ENCODE data around the gene SLC16A5. TPM values are rescaled to one million over a fixed set of nuclear protein-coding genes. Genes with fewer than 3 reads are reported as not detected.
A peak's percentile ranks its signal among the peaks of the same experiment; 100 is the strongest.
"Not testable (repeated sequence)": the region's sequence is repeated elsewhere in the genome, so short reads cannot be mapped to it uniquely, and the experiment has no call there.

The SLC16A5 gene
- total RNA-seq, 1 experiment from 2014 or later, result 17.1 TPM

DNA sequence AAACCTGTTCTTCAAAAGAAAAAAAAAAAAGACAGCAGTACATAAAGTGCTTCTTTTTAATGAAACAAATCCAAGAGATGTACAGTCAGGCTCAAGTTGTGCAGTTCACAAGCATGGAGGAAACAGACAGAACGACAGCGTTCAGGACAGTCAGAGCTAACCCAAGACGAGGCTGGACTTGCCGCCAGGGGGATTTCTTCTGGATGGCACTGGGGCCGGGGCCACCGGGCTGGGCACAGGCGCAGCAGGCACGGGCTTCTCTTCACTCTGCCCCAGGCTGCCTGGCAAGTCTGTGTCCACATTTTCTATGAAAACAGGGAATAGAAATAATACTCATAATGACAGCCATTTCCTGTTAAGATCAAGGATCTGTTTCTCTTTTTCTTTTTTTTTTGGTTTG, 48.2 kb downstream of the SLC16A5 start:
- Histone ChIP-seq H2BK20ac (ENCODE audit: low read depth, low read length, poor library complexity, severe bottlenecking) (no peak overlapping the region), H3K27me3 (ENCODE audit: insufficient read depth, low read length) (no peaks in the 10 kb centered on the region), H2BK15ac (ENCODE audit: low read depth, low read length) (no peak overlapping the region), H4K5ac (ENCODE audit: insufficient read length, low read depth, low read length) (no peak overlapping the region), H3K79me1 (ENCODE audit: insufficient read depth, low read depth, low read length, poor library complexity, severe bottlenecking) (peaks cover 5% of the 10 kb centered on the region), H3K4me2 (ENCODE audit: insufficient read depth, insufficient read length, low read length) (no peak overlapping the region), H4K8ac (replicated peaks; ENCODE audit: insufficient read length, low read depth, low read length) (no peak overlapping the region), H2BK12ac (ENCODE audit: insufficient read length, low read depth, low read length) (no peak overlapping the region), H3K79me2 (ENCODE audit: insufficient read depth, low read length) (no peaks in the 10 kb centered on the region), H3K9ac (ENCODE audit: extremely low read depth, insufficient read length, low read length) (no peak overlapping the region), H3T11ph (ENCODE audit: low read length) (no peak overlapping the region), H3K23me2 (ENCODE audit: insufficient read length, low read depth, low read length, poor library complexity, severe bottlenecking) (peaks cover 3% of the 10 kb centered on the region), H4K91ac (ENCODE audit: insufficient read length, low read depth, low read length) (no peak overlapping the region), H3K14ac (ENCODE audit: insufficient read depth, low read length) (no peak overlapping the region), H3K18ac (ENCODE audit: insufficient read length, low read depth, low read length) (no peak overlapping the region), H3K9me3 (ENCODE audit: control insufficient read depth, low read depth, low read length) (no peaks in the 10 kb centered on the region), H3K23ac (ENCODE audit: insufficient read length, low read depth, low read length) (no peak overlapping the region), H3K4ac (ENCODE audit: low read depth, low read length) (no peak overlapping the region), H2AFZ (ENCODE audit: low read length) (no peak overlapping the region), H2BK5ac (ENCODE audit: insufficient read length, low read length) (no peak overlapping the region), H4K20me1 (ENCODE audit: control insufficient read depth, insufficient read depth, insufficient read length) (no peaks in the 10 kb centered on the region), H3K27ac (ENCODE audit: insufficient read length, low read depth, low read length) (no peak overlapping the region), H2AK5ac (ENCODE audit: insufficient read length, low read length) (no peak overlapping the region), H3K4me1 (ENCODE audit: insufficient read depth, low read length) (no peaks in the 10 kb centered on the region), H2BK120ac (ENCODE audit: low read depth, low read length, poor library complexity, severe bottlenecking) (no peak overlapping the region), H3K56ac (ENCODE audit: insufficient read length, low read depth, low read length) (no peak overlapping the region)
- no peaks in the 10 kb centered on the region for H3K9me3 Mint-ChIP-seq
- no CpG with 5 or more reads among the region's 8 CpGs for WGBS (ENCODE audit: extremely low coverage, insufficient read length, low lambda C conversion rate)
- H3K36me3 Mint-ChIP-seq (ENCODE audit: insufficient read depth in 1 of 3, low read depth in 3 of 3), result peaks cover 17 to 54% (median 48%) of the 10 kb centered on the region in 3 experiments; a peak in 6 of 7 replicates
- DNase-seq, result no peak
- TF ChIP-seq, protein P1, sequence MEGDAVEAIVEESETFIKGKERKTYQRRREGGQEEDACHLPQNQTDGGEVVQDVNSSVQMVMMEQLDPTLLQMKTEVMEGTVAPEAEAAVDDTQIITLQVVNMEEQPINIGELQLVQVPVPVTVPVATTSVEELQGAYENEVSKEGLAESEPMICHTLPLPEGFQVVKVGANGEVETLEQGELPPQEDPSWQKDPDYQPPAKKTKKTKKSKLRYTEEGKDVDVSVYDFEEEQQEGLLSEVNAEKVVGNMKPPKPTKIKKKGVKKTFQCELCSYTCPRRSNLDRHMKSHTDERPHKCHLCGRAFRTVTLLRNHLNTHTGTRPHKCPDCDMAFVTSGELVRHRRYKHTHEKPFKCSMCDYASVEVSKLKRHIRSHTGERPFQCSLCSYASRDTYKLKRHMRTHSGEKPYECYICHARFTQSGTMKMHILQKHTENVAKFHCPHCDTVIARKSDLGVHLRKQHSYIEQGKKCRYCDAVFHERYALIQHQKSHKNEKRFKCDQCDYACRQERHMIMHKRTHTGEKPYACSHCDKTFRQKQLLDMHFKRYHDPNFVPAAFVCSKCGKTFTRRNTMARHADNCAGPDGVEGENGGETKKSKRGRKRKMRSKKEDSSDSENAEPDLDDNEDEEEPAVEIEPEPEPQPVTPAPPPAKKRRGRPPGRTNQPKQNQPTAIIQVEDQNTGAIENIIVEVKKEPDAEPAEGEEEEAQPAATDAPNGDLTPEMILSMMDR (conservative IDR thresholded peaks at IDR 0.05), result no peak
- H3K27me3 Mint-ChIP-seq (ENCODE audit: low read depth), result no peaks in the 10 kb centered on the region; the same call in 1 of the 2 replicates
- no peak overlapping the region for H3K4me3 Mint-ChIP-seq
- peak overlapping the region in 2 of 3 experiments; percentile 59 to 88; a peak in 4 of 7 replicates for H3K27ac Mint-ChIP-seq
- peaks cover 0 to 2% of the 10 kb centered on the region in 2 experiments; a peak in 1 of 4 replicates for H3K4me1 Mint-ChIP-seq

DNA sequence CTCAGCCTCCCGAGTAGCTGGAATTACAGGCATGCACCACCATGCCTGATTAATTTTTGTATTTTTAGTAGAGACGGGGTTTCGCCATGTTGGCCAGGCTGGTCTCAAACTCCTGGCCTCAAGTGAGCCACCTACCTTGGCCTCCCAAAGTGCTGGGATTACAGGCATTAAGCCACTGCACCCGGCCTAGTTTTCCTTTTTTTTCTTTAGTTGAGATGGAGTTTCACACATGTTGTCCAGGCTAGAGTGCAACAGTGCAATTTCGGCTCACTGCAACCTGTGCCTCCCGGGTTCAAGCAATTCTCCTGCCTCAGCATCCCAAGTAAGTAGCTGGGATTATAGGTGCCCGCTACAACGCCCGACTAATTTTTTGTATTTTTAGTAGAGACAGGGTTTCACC, 50.0 kb downstream of the SLC16A5 start:
- DNase-seq; H2BK120ac ChIP-seq (ENCODE audit: low read depth, low read length, poor library complexity, severe bottlenecking); H3K9me3 ChIP-seq (ENCODE audit: control insufficient read depth, low read depth, low read length); H4K5ac ChIP-seq (ENCODE audit: insufficient read length, low read depth, low read length); H3K9ac ChIP-seq (ENCODE audit: extremely low read depth, insufficient read length, low read length); H3T11ph ChIP-seq (ENCODE audit: low read length); H3K4me1 Mint-ChIP-seq; H3K27me3 ChIP-seq (ENCODE audit: insufficient read depth, low read length); H3K56ac ChIP-seq (ENCODE audit: insufficient read length, low read depth, low read length); H2BK15ac ChIP-seq (ENCODE audit: low read depth, low read length); H3K18ac ChIP-seq (ENCODE audit: insufficient read length, low read depth, low read length); H3K14ac ChIP-seq (ENCODE audit: insufficient read depth, low read length); H3K79me1 ChIP-seq (ENCODE audit: insufficient read depth, low read depth, low read length, poor library complexity, severe bottlenecking); H2BK5ac ChIP-seq (ENCODE audit: insufficient read length, low read length); H4K91ac ChIP-seq (ENCODE audit: insufficient read length, low read depth, low read length); H2AK5ac ChIP-seq (ENCODE audit: insufficient read length, low read length); H4K20me1 ChIP-seq (ENCODE audit: control insufficient read depth, insufficient read depth, insufficient read length); H4K8ac ChIP-seq (replicated peaks; ENCODE audit: insufficient read length, low read depth, low read length); H2BK12ac ChIP-seq (ENCODE audit: insufficient read length, low read depth, low read length); H3K23me2 ChIP-seq (ENCODE audit: insufficient read length, low read depth, low read length, poor library complexity, severe bottlenecking); H3K27ac ChIP-seq (ENCODE audit: insufficient read length, low read depth, low read length); H3K23ac ChIP-seq (ENCODE audit: insufficient read length, low read depth, low read length); H3K4ac ChIP-seq (ENCODE audit: low read depth, low read length); H3K4me2 ChIP-seq (ENCODE audit: insufficient read depth, insufficient read length, low read length); H3K9me3 Mint-ChIP-seq; H2AFZ ChIP-seq (ENCODE audit: low read length); H2BK20ac ChIP-seq (ENCODE audit: low read depth, low read length, poor library complexity, severe bottlenecking); H3K4me3 Mint-ChIP-seq; H3K27ac Mint-ChIP-seq; H3K27me3 Mint-ChIP-seq (ENCODE audit: low read depth); H3K4me1 ChIP-seq (ENCODE audit: insufficient read depth, low read length); H3K79me2 ChIP-seq (ENCODE audit: insufficient read depth, low read length): not testable (repeated sequence)
- no CpG with 5 or more reads among the region's 9 CpGs for WGBS (ENCODE audit: extremely low coverage, insufficient read length, low lambda C conversion rate)
- H3K36me3 Mint-ChIP-seq (ENCODE audit: insufficient read depth in 1 of 3, low read depth in 3 of 3), result peaks cover 26 to 71% (median 61%) of the 10 kb centered on the region in 3 experiments; a peak in 6 of 7 replicates
